HFF-Myc (cell line): Measurements from ENCODE around the gene GALR2.

Source experiments
- DNase-seq: peaks from one replicate; pipeline ENCODE4 v3.0.0-alpha.2; 2011; ENCODE audit warnings: low read depth; ENCODE audit errors: extremely low read depth
- H3K4me3 ChIP-seq: replicated peaks from 2 replicates; pipeline ENCODE4 v1.5.1; 2011; ENCODE audit warnings: low read depth, mild to moderate bottlenecking, control low read depth, low read length
- CTCF ChIP-seq: IDR thresholded peaks from 2 replicates; pipeline ENCODE4 v1.5.1; 2012; ENCODE audit warnings: mild to moderate bottlenecking, low read depth, low read length, control low read depth; ENCODE audit errors: missing control alignments

The GALR2 gene

GRCh38 chr17:76074390-76075363 is at the start of gene GALR2:
Gene GALR2, plus strand, starts transcription at chr17:76074781. Its CDS starts 103 bp downstream, at chr17:76074884.
- H3K4me3 ChIP-seq, result no peak within 1 kb of the TSS
- DNase-seq, result no peak
- TF ChIP-seq CTCF, result no peak

- no peak for TF ChIP-seq CTCF
- no peak overlapping the region for H3K4me3 ChIP-seq
These were observed 49.3 kb upstream of the GALR2 start for GRCh38 chr17:76025294-76025693.

GRCh38 chr17:76026714-76027158 is 47.8 kb upstream of the GALR2 start:
- H3K4me3 ChIP-seq, result no peak overlapping the region
- no peak for DNase-seq
- TF ChIP-seq CTCF, result no peak

More at GRCh38 chr17:76025294-76025693, 49.3 kb upstream of the GALR2 start:
- no peak for DNase-seq

- no peak for DNase-seq
- H3K4me3 ChIP-seq, result no peak within 1 kb of the TSS
- no peak for TF ChIP-seq CTCF
These were observed 47.3 kb upstream of the GALR2 start, which contains the start of gene EVPL for GRCh38 chr17:76027159-76027839. Gene EVPL, minus strand, starts transcription at chr17:76027306. Its CDS starts 108 bp downstream, at chr17:76027198.

GRCh38 chr17:76032073-76032779 is 42.4 kb upstream of the GALR2 start:
- no peak overlapping the region for H3K4me3 ChIP-seq
- no peak for TF ChIP-seq CTCF
- DNase-seq, result no peak

GRCh38 chr17:76032780-76033108 is 41.8 kb upstream of the GALR2 start:
- H3K4me3 ChIP-seq, result no peak overlapping the region
- no peak for DNase-seq
- TF ChIP-seq CTCF, result no peak
